DND-41 (cell line): ENCODE data around the gene SETDB1.

Experiments
- CTCF ChIP-seq: IDR thresholded peaks from 2 replicates; pipeline ENCODE4 v1.5.1; 2012; ENCODE audit warnings: borderline replicate concordance, low read length, moderate library complexity, mild to moderate bottlenecking; ENCODE audit not compliant: poor library complexity, severe bottlenecking; ENCODE audit errors: extremely low read depth
- EZH2 ChIP-seq: IDR thresholded peaks from 3 replicates; pipeline ENCODE4 v1.6.1; 2012; ENCODE audit warnings: borderline replicate concordance, low read depth, mild to moderate bottlenecking, moderate library complexity, low read length, inconsistent platforms; ENCODE audit not compliant: severe bottlenecking

GRCh38 chr1:150987924-150988323, 61.8 kb downstream of the SETDB1 start:
- TF ChIP-seq EZH2 (no peak), CTCF (no peak)
